ENCODE data around the gene GSAP.
A peak's percentile ranks its signal among the peaks of the same experiment; 100 is the strongest.
"Not testable (repeated sequence)": the region's sequence is repeated elsewhere in the genome, so short reads cannot be mapped to it uniquely, and the experiment has no call there.

The GSAP gene

DNA sequence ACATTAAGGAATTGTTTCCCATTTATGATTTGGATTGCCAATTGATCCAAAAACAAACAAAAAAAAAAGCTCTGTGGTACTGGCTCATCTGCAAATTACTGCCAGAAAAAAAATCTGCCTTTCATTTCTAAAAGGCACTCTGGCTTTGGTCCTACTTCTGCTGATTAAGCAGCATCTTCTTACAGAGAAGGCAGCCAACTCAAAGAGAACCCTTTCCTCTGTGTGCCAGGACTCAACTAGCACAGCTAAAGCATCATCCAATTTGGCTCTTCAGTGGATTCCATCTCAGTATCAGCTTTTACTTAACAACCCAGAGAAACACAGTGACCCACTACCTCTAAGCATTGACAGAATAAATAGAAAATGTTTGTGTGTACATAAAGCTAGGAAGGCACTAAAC is 80.6 kb downstream of the GSAP start:
- peak overlapping the region; percentile 16 for H3K27ac ChIP-seq (ENCODE audit: low read depth, low read length)
- no peaks in the 10 kb centered on the region for H3K9me3 ChIP-seq (ENCODE audit: control insufficient read depth in 5 of 5, low read length in 5 of 5)
- H3K9ac ChIP-seq (ENCODE audit: low read length in 5 of 5): no peak overlapping the region
- H3K27me3 ChIP-seq (ENCODE audit: control insufficient read depth in 5 of 5, insufficient read depth in 4 of 5, low read length in 5 of 5): no peaks in the 10 kb centered on the region
- no peaks in the 10 kb centered on the region for H3K36me3 ChIP-seq (ENCODE audit: control insufficient read depth in 5 of 5, insufficient read depth in 5 of 5, low read length in 5 of 5)
- H3K4me1 ChIP-seq (ENCODE audit: control insufficient read depth in 5 of 5, insufficient read depth in 5 of 5, low read length in 5 of 5): peaks cover 2 to 44% (median 15%) of the 10 kb centered on the region in 5 donors
- no peak overlapping the region for H3K4me3 ChIP-seq (ENCODE audit: low read depth in 1 of 5, low read length in 5 of 5)

DNA sequence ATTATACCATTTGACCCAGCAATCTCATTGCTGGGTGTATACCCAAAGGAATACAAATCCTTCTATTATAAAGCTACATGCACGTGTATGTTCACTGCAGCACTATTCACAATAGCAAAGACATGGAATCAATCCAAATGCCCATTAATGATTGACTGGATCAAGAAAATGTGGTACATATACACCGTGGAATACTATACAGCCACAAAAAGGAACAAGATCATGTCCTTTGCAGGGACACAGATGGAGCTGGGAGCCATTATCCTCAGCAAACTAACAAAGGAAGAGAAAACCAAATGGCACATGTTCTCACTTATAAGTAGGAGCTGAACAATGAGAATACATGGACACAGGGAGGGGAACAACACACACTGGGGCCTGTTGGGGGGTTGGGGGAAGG is 82.1 kb downstream of the GSAP start:
- H3K4me1 ChIP-seq (ENCODE audit: control insufficient read depth in 5 of 5, insufficient read depth in 5 of 5, low read length in 5 of 5): peaks cover 10 to 55% (median 19%) of the 10 kb centered on the region in 5 donors
- not testable (repeated sequence) for H3K9ac ChIP-seq (ENCODE audit: low read length in 5 of 5)

DNA sequence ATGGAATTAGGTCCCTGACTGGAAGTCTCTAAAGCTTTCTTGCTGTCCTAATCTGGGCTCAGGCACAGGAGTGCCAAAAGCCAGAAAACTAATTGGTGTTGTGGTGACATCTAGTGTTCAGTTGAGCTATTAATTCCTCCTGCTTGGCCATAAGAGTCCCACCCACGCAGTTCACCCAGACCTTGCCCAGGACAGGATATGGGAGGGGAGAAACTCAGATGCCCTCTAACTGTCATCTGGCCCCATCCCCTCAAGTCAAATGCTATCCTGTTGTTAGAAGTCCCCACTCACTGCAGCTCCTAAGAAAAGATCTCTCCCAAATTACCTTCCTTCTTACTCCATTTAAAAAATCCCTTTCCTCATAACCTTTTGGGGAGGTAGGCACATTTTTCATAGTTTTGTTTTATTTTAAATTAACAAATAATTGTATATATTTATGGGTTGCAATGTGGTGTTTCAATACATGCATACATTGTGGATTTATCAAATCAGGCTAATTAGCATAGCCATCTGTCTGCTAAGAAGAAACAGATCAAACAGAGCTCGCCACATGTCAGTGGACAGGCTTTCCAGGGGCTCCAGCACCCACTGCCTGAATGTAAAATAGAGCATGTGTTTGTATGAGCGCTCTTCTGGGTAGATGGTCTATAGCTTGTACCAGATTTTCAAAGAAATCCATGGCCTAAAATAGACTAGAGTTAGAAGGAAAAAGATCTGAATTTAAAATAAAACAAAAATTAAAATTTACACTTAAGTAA is 84.0 kb downstream of the GSAP start:
- Histone ChIP-seq H3K9me3 (ENCODE audit: control insufficient read depth in 5 of 5, low read length in 5 of 5) (no peaks in the 10 kb centered on the region), H3K27ac (ENCODE audit: low read depth, low read length) (peak overlapping the region; percentile 69), H3K36me3 (ENCODE audit: control insufficient read depth in 5 of 5, insufficient read depth in 5 of 5, low read length in 5 of 5) (no peaks in the 10 kb centered on the region), H3K4me1 (ENCODE audit: control insufficient read depth in 5 of 5, insufficient read depth in 5 of 5, low read length in 5 of 5) (peaks cover 24 to 57% (median 33%) of the 10 kb centered on the region in 5 donors), H3K9ac (ENCODE audit: low read length in 5 of 5) (no peak overlapping the region), H3K4me3 (ENCODE audit: low read depth in 1 of 5, low read length in 5 of 5) (no peak overlapping the region), H3K27me3 (ENCODE audit: control insufficient read depth in 5 of 5, insufficient read depth in 4 of 5, low read length in 5 of 5) (no peaks in the 10 kb centered on the region)

More for the DNA sequence above, 82.1 kb downstream of the GSAP start:
- not testable (repeated sequence) for H3K4me3 ChIP-seq (ENCODE audit: low read depth in 1 of 5, low read length in 5 of 5); H3K27ac ChIP-seq (ENCODE audit: low read depth, low read length); H3K36me3 ChIP-seq (ENCODE audit: control insufficient read depth in 5 of 5, insufficient read depth in 5 of 5, low read length in 5 of 5); H3K9me3 ChIP-seq (ENCODE audit: control insufficient read depth in 5 of 5, low read length in 5 of 5); H3K27me3 ChIP-seq (ENCODE audit: control insufficient read depth in 5 of 5, insufficient read depth in 4 of 5, low read length in 5 of 5)

DNA sequence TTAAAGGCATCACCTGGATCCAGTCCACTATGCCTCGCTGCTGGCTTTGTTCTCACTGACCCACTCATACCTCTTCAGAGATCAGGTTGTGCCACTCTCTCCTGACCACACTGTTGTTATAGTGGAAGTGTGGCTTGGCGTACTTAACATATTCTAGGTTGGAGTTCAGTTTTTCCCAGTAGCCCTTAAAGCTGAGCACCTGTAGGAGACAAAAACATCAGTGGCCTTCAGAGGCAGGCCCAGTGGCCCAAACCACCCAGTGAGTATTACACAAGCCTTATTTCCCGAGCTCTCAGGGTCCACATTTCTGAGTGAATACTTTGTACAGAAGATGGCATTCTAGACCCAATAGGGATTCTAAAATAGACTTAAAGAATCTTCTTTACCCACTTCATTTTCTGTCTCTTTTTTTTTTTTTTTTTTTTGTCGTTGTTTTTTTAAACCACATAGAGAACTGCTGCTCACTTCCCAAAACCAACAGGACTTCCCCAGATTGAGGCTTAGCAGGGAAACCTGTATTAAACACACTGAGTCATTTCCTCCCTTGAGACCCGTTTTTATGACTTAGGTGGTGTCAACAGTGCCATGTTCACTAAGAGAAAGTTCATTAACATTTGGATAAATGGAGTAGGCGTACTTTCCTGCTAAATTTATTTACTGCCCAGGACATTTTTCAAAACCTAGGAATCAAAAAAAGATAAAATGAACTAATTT is 85.8 kb downstream of the GSAP start:
- H3K4me1 ChIP-seq (ENCODE audit: control insufficient read depth in 5 of 5, insufficient read depth in 5 of 5, low read length in 5 of 5): peaks cover 26 to 61% (median 43%) of the 10 kb centered on the region in 5 donors

DNA sequence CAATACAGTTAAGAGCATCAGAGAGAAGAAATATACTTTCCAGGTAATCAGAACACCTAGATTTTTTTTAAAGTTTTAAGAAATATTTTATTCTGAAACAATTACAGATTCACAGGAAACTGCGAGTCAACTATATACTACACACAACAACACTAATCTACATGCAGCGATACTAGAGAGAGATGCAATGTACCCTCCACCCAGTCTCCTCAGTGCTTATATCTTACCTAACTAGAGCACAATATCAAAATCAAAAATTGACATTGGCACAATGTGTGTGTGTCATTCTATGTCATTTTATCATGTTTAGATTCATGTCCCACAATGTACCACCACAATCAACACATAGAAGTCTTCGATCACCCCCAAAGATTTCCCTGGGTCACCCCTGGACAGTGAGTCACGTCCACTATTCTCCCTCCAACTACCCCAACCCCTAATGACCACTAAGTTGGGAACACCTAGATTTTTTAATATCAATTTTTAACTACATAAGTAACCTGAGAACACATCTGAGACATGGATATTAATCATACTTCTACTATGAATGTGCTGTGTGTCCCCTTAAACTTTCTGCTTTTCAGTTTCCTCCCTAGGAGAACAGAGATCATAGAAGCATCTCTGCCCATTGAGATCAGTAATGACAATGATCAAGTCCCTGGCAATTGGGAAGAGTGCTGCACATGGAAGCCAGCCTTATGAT is 86.5 kb downstream of the GSAP start:
- peak overlapping the region; percentile 92 for H3K27ac ChIP-seq (ENCODE audit: low read depth, low read length)
- peaks cover 0 to 5% (median 0%) of the 10 kb centered on the region in 5 donors for H3K36me3 ChIP-seq (ENCODE audit: control insufficient read depth in 5 of 5, insufficient read depth in 5 of 5, low read length in 5 of 5)
- H3K9ac ChIP-seq (ENCODE audit: low read length in 5 of 5): peak overlapping the region in 4 of 5 donors; percentile 21 to 73 (median 42)
- H3K4me3 ChIP-seq (ENCODE audit: low read depth in 1 of 5, low read length in 5 of 5): no peak overlapping the region
- H3K4me1 ChIP-seq (ENCODE audit: control insufficient read depth in 5 of 5, insufficient read depth in 5 of 5, low read length in 5 of 5): peaks cover 26 to 61% (median 43%) of the 10 kb centered on the region in 5 donors
- H3K9me3 ChIP-seq (ENCODE audit: control insufficient read depth in 5 of 5, low read length in 5 of 5): no peaks in the 10 kb centered on the region
- no peaks in the 10 kb centered on the region for H3K27me3 ChIP-seq (ENCODE audit: control insufficient read depth in 5 of 5, insufficient read depth in 4 of 5, low read length in 5 of 5)

More for the DNA sequence above, 85.8 kb downstream of the GSAP start:
- H3K9ac ChIP-seq (ENCODE audit: low read length in 5 of 5): peak overlapping the region in 4 of 5 donors; percentile 13 to 73 (median 42)
- peak overlapping the region; percentile 92 for H3K27ac ChIP-seq (ENCODE audit: low read depth, low read length)
- H3K9me3 ChIP-seq (ENCODE audit: control insufficient read depth in 5 of 5, low read length in 5 of 5): no peaks in the 10 kb centered on the region
- H3K36me3 ChIP-seq (ENCODE audit: control insufficient read depth in 5 of 5, insufficient read depth in 5 of 5, low read length in 5 of 5): peaks cover 0 to 5% (median 0%) of the 10 kb centered on the region in 5 donors
- no peak overlapping the region for H3K4me3 ChIP-seq (ENCODE audit: low read depth in 1 of 5, low read length in 5 of 5)
- no peaks in the 10 kb centered on the region for H3K27me3 ChIP-seq (ENCODE audit: control insufficient read depth in 5 of 5, insufficient read depth in 4 of 5, low read length in 5 of 5)

DNA sequence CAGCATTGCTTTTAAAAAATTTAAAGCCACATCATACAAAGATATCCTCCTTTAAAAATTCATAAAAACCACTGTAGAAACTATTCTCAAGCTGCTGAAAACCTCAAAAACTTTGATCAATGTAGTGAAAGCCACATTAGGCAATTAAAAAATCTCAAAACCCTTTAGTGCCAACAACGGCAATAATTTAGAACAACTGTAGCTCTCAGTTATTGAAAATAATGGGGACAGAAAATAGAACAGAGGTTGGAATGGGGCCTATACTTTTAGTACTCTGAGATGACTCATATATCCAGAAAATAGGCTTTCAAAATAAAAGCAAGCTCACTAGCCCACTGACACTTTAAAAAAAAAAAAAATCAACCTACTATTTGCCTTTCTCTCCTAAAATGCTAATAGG is 87.5 kb downstream of the GSAP start:
- H3K4me1 ChIP-seq (ENCODE audit: control insufficient read depth in 5 of 5, insufficient read depth in 5 of 5, low read length in 5 of 5): peaks cover 26 to 64% (median 50%) of the 10 kb centered on the region in 5 donors
- peak overlapping the region in 2 of 5 donors; percentile 12 to 47 for H3K4me3 ChIP-seq (ENCODE audit: low read depth in 1 of 5, low read length in 5 of 5)
- H3K36me3 ChIP-seq (ENCODE audit: control insufficient read depth in 5 of 5, insufficient read depth in 5 of 5, low read length in 5 of 5): peaks cover 0 to 5% (median 0%) of the 10 kb centered on the region in 5 donors
- no peaks in the 10 kb centered on the region for H3K27me3 ChIP-seq (ENCODE audit: control insufficient read depth in 5 of 5, insufficient read depth in 4 of 5, low read length in 5 of 5)
- no peaks in the 10 kb centered on the region for H3K9me3 ChIP-seq (ENCODE audit: control insufficient read depth in 5 of 5, low read length in 5 of 5)
- H3K27ac ChIP-seq (ENCODE audit: low read depth, low read length): peak overlapping the region; percentile 92
- peak overlapping the region in 3 of 5 donors; percentile 8 to 55 (median 50) for H3K9ac ChIP-seq (ENCODE audit: low read length in 5 of 5)

DNA sequence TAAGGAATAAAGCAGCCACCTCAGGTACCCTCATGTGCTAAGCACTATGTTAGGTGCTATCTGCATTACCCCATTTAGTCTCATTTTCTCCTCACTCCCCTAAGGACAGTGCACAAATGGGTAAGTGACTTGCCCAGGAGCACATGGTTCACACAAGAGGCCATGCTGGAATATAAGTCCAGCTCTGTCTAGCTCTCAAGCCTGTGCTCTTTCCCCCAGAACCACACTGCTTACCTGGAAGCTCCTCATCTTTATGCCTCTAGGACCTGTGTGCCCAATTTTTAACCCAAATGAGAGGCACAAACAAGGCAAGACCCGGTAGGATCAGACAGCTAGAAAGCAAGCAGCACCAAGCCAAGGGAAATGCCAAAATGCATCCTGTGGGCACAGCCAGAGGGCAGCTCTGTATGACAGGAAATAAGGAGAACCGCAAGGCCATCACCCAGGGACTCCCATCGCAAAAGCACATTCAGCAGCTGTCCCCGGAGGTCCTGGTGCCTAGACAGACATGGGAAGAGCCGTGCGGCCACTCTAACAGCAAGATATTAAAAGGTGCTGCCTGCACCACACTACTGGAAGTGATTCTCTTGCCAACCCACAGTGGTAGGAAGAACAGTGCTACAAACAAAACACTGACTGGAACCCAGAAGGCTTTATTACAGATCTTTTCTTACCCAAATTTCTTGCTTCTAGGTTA is 88.1 kb downstream of the GSAP start:
- Histone ChIP-seq H3K27ac (ENCODE audit: low read depth, low read length) (peak overlapping the region; percentile 92), H3K9ac (ENCODE audit: low read length in 5 of 5) (peak overlapping the region in 4 of 5 donors; percentile 8 to 62 (median 52)), H3K4me3 (ENCODE audit: low read depth in 1 of 5, low read length in 5 of 5) (peak overlapping the region in 4 of 5 donors; percentile 2 to 47 (median 16))

DNA sequence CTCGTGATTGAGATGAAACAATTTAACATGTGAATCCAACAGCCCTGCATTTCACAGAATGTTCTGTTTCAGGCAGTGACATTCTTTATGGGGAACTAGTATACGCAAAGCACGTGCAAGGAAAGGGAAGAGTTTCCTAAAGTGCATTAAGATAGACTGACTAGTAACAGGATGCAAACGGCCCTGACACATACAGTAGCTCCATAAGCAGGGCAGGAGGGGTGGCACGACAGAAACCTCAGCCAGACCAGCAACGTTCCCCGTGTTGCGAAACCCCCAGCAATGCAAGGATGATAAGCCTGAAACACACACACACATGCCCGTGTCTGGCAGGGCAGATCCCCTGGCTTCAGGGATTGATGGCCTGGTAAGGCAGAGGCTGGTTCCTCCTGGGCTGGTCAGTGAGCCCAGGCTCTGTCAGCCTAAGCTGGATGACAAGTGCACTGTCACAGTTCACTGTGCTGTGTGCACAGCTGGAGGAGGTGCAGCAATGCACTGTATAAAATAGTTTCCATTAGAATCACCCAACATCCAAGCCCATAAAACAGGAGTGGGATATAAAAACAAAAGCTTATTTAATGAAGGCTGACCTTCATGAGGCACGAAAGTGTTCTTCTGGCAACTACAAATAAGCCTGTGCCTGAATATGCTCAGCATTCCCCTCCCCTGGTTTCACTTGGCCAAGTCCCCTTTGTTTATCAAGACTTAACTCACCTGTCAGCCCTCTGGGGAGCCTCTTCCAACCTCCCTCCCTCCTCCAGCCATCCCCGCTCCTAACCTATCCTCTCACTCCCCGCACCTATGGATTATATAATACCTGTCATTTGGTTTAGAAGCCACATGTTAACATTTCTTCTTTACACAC is 88.8 kb downstream of the GSAP start:
- H3K27ac ChIP-seq (ENCODE audit: low read depth, low read length): peak overlapping the region; percentile 92
- no peaks in the 10 kb centered on the region for H3K27me3 ChIP-seq (ENCODE audit: control insufficient read depth in 5 of 5, insufficient read depth in 4 of 5, low read length in 5 of 5)
- H3K36me3 ChIP-seq (ENCODE audit: control insufficient read depth in 5 of 5, insufficient read depth in 5 of 5, low read length in 5 of 5): peaks cover 0 to 11% (median 0%) of the 10 kb centered on the region in 5 donors
- H3K9me3 ChIP-seq (ENCODE audit: control insufficient read depth in 5 of 5, low read length in 5 of 5): no peaks in the 10 kb centered on the region
- peaks cover 26 to 63% (median 50%) of the 10 kb centered on the region in 5 donors for H3K4me1 ChIP-seq (ENCODE audit: control insufficient read depth in 5 of 5, insufficient read depth in 5 of 5, low read length in 5 of 5)
- H3K9ac ChIP-seq (ENCODE audit: low read length in 5 of 5): peak overlapping the region in 3 of 5 donors; percentile 22 to 62 (median 43)
- peak overlapping the region in 1 of 5 donors; percentile 30 for H3K4me3 ChIP-seq (ENCODE audit: low read depth in 1 of 5, low read length in 5 of 5)

More for the DNA sequence above, 88.1 kb downstream of the GSAP start:
- Histone ChIP-seq H3K27me3 (ENCODE audit: control insufficient read depth in 5 of 5, insufficient read depth in 4 of 5, low read length in 5 of 5) (no peaks in the 10 kb centered on the region), H3K9me3 (ENCODE audit: control insufficient read depth in 5 of 5, low read length in 5 of 5) (no peaks in the 10 kb centered on the region), H3K4me1 (ENCODE audit: control insufficient read depth in 5 of 5, insufficient read depth in 5 of 5, low read length in 5 of 5) (peaks cover 26 to 64% (median 50%) of the 10 kb centered on the region in 5 donors), H3K36me3 (ENCODE audit: control insufficient read depth in 5 of 5, insufficient read depth in 5 of 5, low read length in 5 of 5) (peaks cover 0 to 8% (median 0%) of the 10 kb centered on the region in 5 donors)

DNA sequence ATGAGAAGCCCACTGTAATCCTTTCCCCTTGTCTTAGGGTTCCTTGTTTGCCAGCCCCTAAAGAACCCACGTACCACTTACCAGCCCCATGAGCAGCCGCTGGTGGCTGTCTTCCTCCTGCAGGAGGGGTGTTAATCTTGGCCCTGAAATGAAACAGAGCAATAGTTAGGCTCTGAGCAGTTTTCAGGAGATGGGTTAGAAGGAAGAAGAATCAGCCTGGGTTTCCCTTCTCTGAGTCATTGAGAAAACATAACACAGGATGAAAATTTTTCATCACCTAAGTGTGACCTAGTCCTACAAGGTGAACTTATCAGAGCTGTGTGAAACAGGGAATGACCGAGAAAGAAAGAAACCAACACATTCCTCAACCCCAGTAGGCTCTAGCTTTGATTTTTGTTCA is 90.0 kb downstream of the GSAP start:
- H3K27me3 ChIP-seq (ENCODE audit: control insufficient read depth in 5 of 5, insufficient read depth in 4 of 5, low read length in 5 of 5): no peaks in the 10 kb centered on the region
- peaks cover 0 to 22% (median 0%) of the 10 kb centered on the region in 5 donors for H3K36me3 ChIP-seq (ENCODE audit: control insufficient read depth in 5 of 5, insufficient read depth in 5 of 5, low read length in 5 of 5)
- peak overlapping the region; percentile 92 for H3K27ac ChIP-seq (ENCODE audit: low read depth, low read length)
- H3K9me3 ChIP-seq (ENCODE audit: control insufficient read depth in 5 of 5, low read length in 5 of 5): no peaks in the 10 kb centered on the region
- H3K4me3 ChIP-seq (ENCODE audit: low read depth in 1 of 5, low read length in 5 of 5): no peak overlapping the region
- H3K4me1 ChIP-seq (ENCODE audit: control insufficient read depth in 5 of 5, insufficient read depth in 5 of 5, low read length in 5 of 5): peaks cover 25 to 53% (median 48%) of the 10 kb centered on the region in 5 donors
- no peak overlapping the region for H3K9ac ChIP-seq (ENCODE audit: low read length in 5 of 5)
